HepG2 (cell line): ENCODE results near the gene FAM156B. TPM values are rescaled to one million over a fixed set of nuclear protein-coding genes. Genes with fewer than 3 reads are reported as not detected.

ENCODE experiments used
- AGO2 ChIP-seq: fragments of 200-400 bp; formaldehyde crosslinking; optimal IDR thresholded peaks from 2 replicates; pipeline ENCODE3; 2017; ENCODE audit warnings: mild to moderate bottlenecking, low read depth, low read length, moderate library complexity
- ARID2 ChIP-seq: sonication (generic); formaldehyde crosslinking; IDR thresholded peaks from 2 replicates; pipeline ENCODE4 v1.8.1; 2022; ENCODE audit warnings: mild to moderate bottlenecking, missing genetic modification reagents, borderline replicate concordance
- ARNTL ChIP-seq: sonication (generic); formaldehyde crosslinking; IDR thresholded peaks from 2 replicates; pipeline ENCODE4 v1.4.0; 2020; ENCODE audit warnings: mild to moderate bottlenecking, missing genetic modification reagents
- ELF3 ChIP-seq: IDR thresholded peaks from 2 replicates; pipeline ENCODE4 v1.6.1; 2016; ENCODE audit warnings: missing genetic modification reagents, missing compliant biosample characterization
- ESRRA ChIP-seq: sonication (generic); formaldehyde crosslinking; IDR thresholded peaks from 2 replicates; pipeline ENCODE4 v1.5.1; 2020; ENCODE audit warnings: mild to moderate bottlenecking, low read depth, missing genetic modification reagents
- FOXK2 ChIP-seq: fragments of 450-650 bp; IDR thresholded peaks from 2 replicates; pipeline ENCODE4 v1.6.1; 2016
- HOXA9 ChIP-seq: sonication (generic); formaldehyde crosslinking; IDR thresholded peaks from 2 replicates; pipeline ENCODE4 v1.8.1; 2022; ENCODE audit warnings: missing genetic modification reagents, mild to moderate bottlenecking, moderate library complexity, borderline replicate concordance
- HOXD1 ChIP-seq: sonication (generic); formaldehyde crosslinking; IDR thresholded peaks from 2 replicates; pipeline ENCODE4 v1.5.0; 2020; ENCODE audit warnings: missing genetic modification reagents
- MYNN ChIP-seq: sonication (generic); formaldehyde crosslinking; IDR thresholded peaks from 2 replicates; pipeline ENCODE4 v1.4.0; 2020; ENCODE audit warnings: mild to moderate bottlenecking, low read depth, missing genetic modification reagents
- PHF20 ChIP-seq: sonication (generic); formaldehyde crosslinking; IDR thresholded peaks from 2 replicates; pipeline ENCODE4 v1.5.0; 2020; ENCODE audit warnings: mild to moderate bottlenecking, missing genetic modification reagents
- RBAK ChIP-seq: sonication (generic); formaldehyde crosslinking; IDR thresholded peaks from 2 replicates; pipeline ENCODE4 v1.5.1; 2020; ENCODE audit warnings: mild to moderate bottlenecking, missing genetic modification reagents
- RFXAP ChIP-seq: sonication (generic); formaldehyde crosslinking; IDR thresholded peaks from 2 replicates; pipeline ENCODE4 v1.4.0; 2020; ENCODE audit warnings: missing genetic modification reagents, borderline replicate concordance
- SP5 ChIP-seq: IDR thresholded peaks from 2 replicates; pipeline ENCODE4 v1.6.1; 2016; ENCODE audit warnings: low read depth, borderline replicate concordance
- TFAP4 ChIP-seq: sonication (generic); IDR thresholded peaks from 2 replicates; pipeline ENCODE4 v1.6.1; 2016; ENCODE audit warnings: low read depth, borderline replicate concordance
- TOE1 ChIP-seq: sonication (generic); formaldehyde crosslinking; IDR thresholded peaks from 2 replicates; pipeline ENCODE4 v1.4.0; 2020; ENCODE audit warnings: mild to moderate bottlenecking, missing genetic modification reagents
- ZFAT ChIP-seq: sonication (generic); formaldehyde crosslinking; conservative IDR thresholded peaks from 2 replicates; pipeline ENCODE4 v1.8.1; 2023; ENCODE audit warnings: missing genetic modification reagents, inconsistent platforms
- ZGPAT ChIP-seq: IDR thresholded peaks from 2 replicates; pipeline ENCODE4 v1.6.1; 2016; ENCODE audit warnings: mild to moderate bottlenecking
- ZMYM2 ChIP-seq: sonication (generic); formaldehyde crosslinking; IDR thresholded peaks from 2 replicates; pipeline ENCODE4 v1.8.0; 2022; ENCODE audit warnings: mild to moderate bottlenecking, missing genetic modification reagents
- ZNF382 ChIP-seq: sonication (generic); formaldehyde crosslinking; IDR thresholded peaks from 2 replicates; pipeline ENCODE4 v1.5.0; 2020; ENCODE audit warnings: missing genetic modification reagents, mild to moderate bottlenecking, borderline replicate concordance
- ZNF446 ChIP-seq: sonication (generic); formaldehyde crosslinking; IDR thresholded peaks from 2 replicates; pipeline ENCODE4 v1.5.0; 2020; ENCODE audit warnings: mild to moderate bottlenecking, missing genetic modification reagents
- ZNF616 ChIP-seq: sonication (generic); formaldehyde crosslinking; IDR thresholded peaks from 2 replicates; pipeline ENCODE4 v1.5.0; 2020; ENCODE audit warnings: low read depth, mild to moderate bottlenecking, missing genetic modification reagents
- ZNF670 ChIP-seq: sonication (generic); formaldehyde crosslinking; IDR thresholded peaks from 2 replicates; pipeline ENCODE4 v1.8.0; 2022; ENCODE audit warnings: mild to moderate bottlenecking, missing genetic modification reagents, borderline replicate concordance
- ZNF768 ChIP-seq: sonication (generic); formaldehyde crosslinking; IDR thresholded peaks from 2 replicates; pipeline ENCODE4 v1.4.0; 2020; ENCODE audit warnings: missing genetic modification reagents
- ZNF775 ChIP-seq: sonication (generic); formaldehyde crosslinking; IDR thresholded peaks from 2 replicates; pipeline ENCODE4 v1.4.0; 2020; ENCODE audit warnings: missing genetic modification reagents, mild to moderate bottlenecking, moderate library complexity, borderline replicate concordance
- ZNF780A ChIP-seq: sonication (generic); formaldehyde crosslinking; IDR thresholded peaks from 2 replicates; pipeline ENCODE4 v1.8.0; 2022; ENCODE audit warnings: mild to moderate bottlenecking, missing genetic modification reagents, moderate library complexity
- ZNF784 ChIP-seq: sonication (generic); formaldehyde crosslinking; IDR thresholded peaks from 2 replicates; pipeline ENCODE4 v1.5.1; 2020; ENCODE audit warnings: missing genetic modification reagents, mild to moderate bottlenecking, borderline replicate concordance
- polyA plus RNA-seq, 8 experiments: library from polyadenylated mRNA; depleted of rRNA in 3 of 8; stranded (reverse) in 7 of 8; unstranded in 1 of 8; fragments of >200 nt; fragmentation: Illumina TruSeq in 4 of 8; extraction: Trizol in 4 of 8; gene quantifications; 2 replicates each; pipeline versions ENCODE4 v1.2.1 to v1.2.3, GENCODE V29; 2011 to 2016; ENCODE audit warnings: low read depth in 4 of 8, missing spikeins in 1 of 8, mixed read lengths in 1 of 8; ENCODE audit not compliant: insufficient read depth in 1 of 8
- total RNA-seq, 5 experiments: library from RNA; depleted of rRNA; stranded (reverse); fragments of >200 nt; fragmentation: Illumina TruSeq; extraction: Trizol; gene quantifications; 2 replicates each; pipeline ENCODE4 v1.2.3, GENCODE V29; 2016; ENCODE audit warnings: low read depth in 1 of 5
- TF ChIP-seq, protein P1 (sequence below): sonication (generic); formaldehyde crosslinking; conservative IDR thresholded peaks from 2 replicates; pipeline ENCODE4 v1.4.0; 2020; ENCODE audit warnings: missing genetic modification reagents

FAM156B gene
- total and polyA plus RNA-seq, 2 of the 13 experiments (the other 11 are each of a cell fraction or from before 2014, with no cell fraction given): 7.8 to 82.1 TPM

- TF ChIP-seq ARID2 (CRISPR knock-in tag): no peak
- no peak for TF ChIP-seq ZNF780A (CRISPR knock-in tag)
- TF ChIP-seq ZFAT (CRISPR knock-in tag): no peak
- TF ChIP-seq ESRRA (CRISPR knock-in tag): no peak
- 0 out of 2 replicates have a peak, but pooled peaks have one; percentile 53 for TF ChIP-seq ZNF616 (CRISPR knock-in tag)
- no peak; the same call in 1 of the 2 replicates for TF ChIP-seq RFXAP (CRISPR knock-in tag)
- TF ChIP-seq ZMYM2 (CRISPR knock-in tag): no peak
- peak; percentile 61; the same call in 1 of the 2 replicates for TF ChIP-seq ELF3 (CRISPR knock-in tag)
- TF ChIP-seq, protein P1, sequence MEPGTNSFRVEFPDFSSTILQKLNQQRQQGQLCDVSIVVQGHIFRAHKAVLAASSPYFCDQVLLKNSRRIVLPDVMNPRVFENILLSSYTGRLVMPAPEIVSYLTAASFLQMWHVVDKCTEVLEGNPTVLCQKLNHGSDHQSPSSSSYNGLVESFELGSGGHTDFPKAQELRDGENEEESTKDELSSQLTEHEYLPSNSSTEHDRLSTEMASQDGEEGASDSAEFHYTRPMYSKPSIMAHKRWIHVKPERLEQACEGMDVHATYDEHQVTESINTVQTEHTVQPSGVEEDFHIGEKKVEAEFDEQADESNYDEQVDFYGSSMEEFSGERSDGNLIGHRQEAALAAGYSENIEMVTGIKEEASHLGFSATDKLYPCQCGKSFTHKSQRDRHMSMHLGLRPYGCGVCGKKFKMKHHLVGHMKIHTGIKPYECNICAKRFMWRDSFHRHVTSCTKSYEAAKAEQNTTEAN (CRISPR knock-in tag): no peak
- no peak for TF ChIP-seq RBAK (CRISPR knock-in tag)
- TF ChIP-seq FOXK2: no peak
- TF ChIP-seq HOXD1 (CRISPR knock-in tag): no peak
- TF ChIP-seq HOXA9 (CRISPR knock-in tag): no peak
- TF ChIP-seq AGO2: peak; percentile 34
- TF ChIP-seq MYNN: no peak
- 0 out of 2 replicates have a peak, but pooled peaks have one; percentile 46 for TF ChIP-seq ZNF670 (CRISPR knock-in tag)
- no peak for TF ChIP-seq ZNF784
- TF ChIP-seq SP5: no peak; the same call in 1 of the 2 replicates
- TF ChIP-seq ZNF768 (CRISPR knock-in tag): 0 out of 2 replicates have a peak, but pooled peaks have one; percentile 12
- TF ChIP-seq ZNF775 (CRISPR knock-in tag): no peak
- no peak for TF ChIP-seq ZNF382 (CRISPR knock-in tag)
- peak; percentile 67 for TF ChIP-seq PHF20
- peak; percentile 54; the same call in 1 of the 2 replicates for TF ChIP-seq TOE1 (CRISPR knock-in tag)
- no peak; the same call in 1 of the 2 replicates for TF ChIP-seq ARNTL (CRISPR knock-in tag)
- TF ChIP-seq ZGPAT: peak; percentile 78
- no peak for TF ChIP-seq ZNF446
- TF ChIP-seq TFAP4: peak; percentile 26; the same call in 1 of the 2 replicates
These were observed 37.8 kb downstream of the FAM156B start (continued) for GRCh38 chrX:52934704-52935469.
